SK-N-SH (cell line): ENCODE results near the gene GSTO2. TPM values are rescaled to one million over a fixed set of nuclear protein-coding genes. Genes with fewer than 3 reads are reported as not detected.

Experiments used
- CTCF ChIA-PET: fragments of 300-600, 350-600 bp; formaldehyde crosslinking; extraction: SDS; loops from one replicate; lab custom pipeline; 2021; lab: Yijun Ruan, JAX
- POLR2A ChIA-PET: fragments of 350-600 bp; sonication (Branson Sonifier 250); formaldehyde crosslinking; extraction: SDS; loops from one replicate; lab custom pipeline; 2020; ENCODE audit warnings: antibody characterized with exemption, inconsistent platforms; lab: Yijun Ruan, JAX
- DNase-seq: peaks from one replicate; pipeline ENCODE4 v3.0.0; 2012
- H2AFZ ChIP-seq: fragments of 200-600 bp; sonication (generic); 2 replicates; pipeline ENCODE4 v1.8.1; 2016; ENCODE audit warnings: antibody characterized with exemption, mild to moderate bottlenecking, low read depth
- H3F3A ChIP-seq: fragments of 200-600 bp; sonication (generic); replicated peaks from 2 replicates; pipeline ENCODE3; 2016; ENCODE audit warnings: antibody characterized with exemption, mild to moderate bottlenecking; ENCODE audit not compliant: insufficient read depth
- H3K27ac ChIP-seq, 2 experiments: fragments of 200-500 bp in 1 of 2; fragments of 200-600 bp in 1 of 2; sonication (Bioruptor generic) in 1 of 2; sonication (generic), shearing (Covaris generic) in 1 of 2; 2 replicates each; pipeline versions ENCODE4 v1.5.1 to v1.6.1; 2014 to 2016; ENCODE audit warnings: low read depth in 2 of 2, inconsistent platforms in 1 of 2, low read length in 1 of 2, mild to moderate bottlenecking in 1 of 2, mixed read lengths in 1 of 2
- H3K27me3 ChIP-seq: fragments of 200-600 bp; sonication (generic), shearing (Covaris generic); 2 replicates; pipeline ENCODE4 v1.6.1; 2016; ENCODE audit warnings: mixed run types; ENCODE audit not compliant: insufficient read depth
- H3K36me3 ChIP-seq, 2 experiments: fragments of 200-500 bp in 1 of 2; fragments of 200-600 bp in 1 of 2; sonication (Bioruptor generic) in 1 of 2; sonication (generic) in 1 of 2; replicated peaks in 1 of 2; 2 replicates each; pipeline versions ENCODE3 to v1.5.1; 2014 to 2016; ENCODE audit warnings: low read length in 1 of 2, mild to moderate bottlenecking in 1 of 2; ENCODE audit not compliant: insufficient read depth in 2 of 2, control insufficient read depth in 1 of 2
- H3K4me1 ChIP-seq, 2 experiments: fragments of 200-500 bp in 1 of 2; fragments of 200-600 bp in 1 of 2; sonication (Bioruptor generic) in 1 of 2; sonication (generic), shearing (Covaris generic) in 1 of 2; 2 replicates each; pipeline versions ENCODE4 v1.5.1 to v1.6.1; 2014 to 2016; ENCODE audit warnings: low read depth in 1 of 2, low read length in 1 of 2, mixed run types in 1 of 2; ENCODE audit not compliant: insufficient read depth in 2 of 2, control insufficient read depth in 1 of 2
- H3K4me2 ChIP-seq: fragments of 200-600 bp; sonication (generic), shearing (Covaris generic); 2 replicates; pipeline ENCODE4 v1.6.1; 2017; ENCODE audit warnings: mixed run types
- H3K4me3 ChIP-seq, 2 experiments: fragments of 200-500 bp in 1 of 2; fragments of 200-600 bp in 1 of 2; sonication (Bioruptor generic) in 1 of 2; sonication (generic), shearing (Covaris generic) in 1 of 2; 2 replicates each; pipeline versions ENCODE4 v1.5.1 to v1.8.1; 2014 to 2016; ENCODE audit warnings: low read depth in 2 of 2, inconsistent platforms in 1 of 2, low read length in 1 of 2, mild to moderate bottlenecking in 1 of 2, mixed read lengths in 1 of 2, moderate library complexity in 1 of 2
- H3K79me2 ChIP-seq: fragments of 200-600 bp; sonication (generic); 2 replicates; pipeline ENCODE4 v1.8.1; 2017; ENCODE audit warnings: mild to moderate bottlenecking; ENCODE audit not compliant: insufficient read depth
- H3K9ac ChIP-seq: fragments of 200-600 bp; sonication (generic); 2 replicates; pipeline ENCODE4 v1.6.1; 2017; ENCODE audit warnings: mixed run types
- H3K9me2 ChIP-seq: fragments of 200-600 bp; sonication (generic); 2 replicates; pipeline ENCODE4 v1.6.1; 2017; ENCODE audit warnings: mixed run types
- H3K9me3 ChIP-seq: fragments of 200-600 bp; sonication (generic); 2 replicates; pipeline ENCODE4 v1.6.1; 2017; ENCODE audit warnings: mixed run types, mild to moderate bottlenecking, moderate library complexity
- H4K20me1 ChIP-seq: fragments of 200-600 bp; sonication (generic); 2 replicates; pipeline ENCODE4 v1.6.1; 2017; ENCODE audit warnings: mild to moderate bottlenecking, mixed run types; ENCODE audit not compliant: insufficient read depth
- CTCF ChIP-seq: fragments of 200-600 bp; sonication (generic); IDR thresholded peaks from 2 replicates; pipeline ENCODE4 v1.6.1; 2017; ENCODE audit warnings: antibody characterized with exemption, mild to moderate bottlenecking, moderate library complexity
- ELF1 ChIP-seq: IDR thresholded peaks from 2 replicates; pipeline ENCODE4 v1.4.0; 2012
- EP300 ChIP-seq, 2 experiments: IDR thresholded peaks; 2 replicates each; pipeline versions ENCODE4 v1.4.0 to v1.6.1; 2012; ENCODE audit warnings: borderline replicate concordance in 1 of 2, low read depth in 1 of 2, low read length in 1 of 2
- FOSL2 ChIP-seq: IDR thresholded peaks from 2 replicates; pipeline ENCODE4 v1.4.0; 2012; ENCODE audit warnings: low read depth, mild to moderate bottlenecking, moderate library complexity, borderline replicate concordance
- IRF3 ChIP-seq: fragments of 150-350 bp; IDR thresholded peaks from 2 replicates; pipeline ENCODE4 v1.6.1; 2016; ENCODE audit warnings: mild to moderate bottlenecking, low read depth, low read length
- MEF2A ChIP-seq: IDR thresholded peaks from 2 replicates; pipeline ENCODE4 v1.4.0; 2012; ENCODE audit warnings: low read depth, borderline replicate concordance
- MXI1 ChIP-seq: IDR thresholded peaks from 2 replicates; pipeline ENCODE4 v1.6.1; 2012; ENCODE audit warnings: mild to moderate bottlenecking, low read depth, low read length, improper control_type of control experiment
- NRF1 ChIP-seq: IDR thresholded peaks from 2 replicates; pipeline ENCODE4 v1.6.1; 2012; ENCODE audit warnings: low read depth, mild to moderate bottlenecking, low read length
- POLR2AphosphoS5 ChIP-seq: IDR thresholded peaks from 2 replicates; pipeline ENCODE4 v1.6.1; 2012; ENCODE audit warnings: low read depth, low read length
- RAD21 ChIP-seq: IDR thresholded peaks from 2 replicates; pipeline ENCODE4 v1.6.1; 2012; ENCODE audit warnings: mild to moderate bottlenecking, low read length
- REST ChIP-seq: IDR thresholded peaks from 2 replicates; pipeline ENCODE4 v1.6.1; 2012; ENCODE audit warnings: mild to moderate bottlenecking, low read depth, low read length, moderate library complexity
- RXRA ChIP-seq: IDR thresholded peaks from 2 replicates; pipeline ENCODE4 v1.4.0; 2012; ENCODE audit warnings: low read depth, mild to moderate bottlenecking, borderline replicate concordance
- SIN3A ChIP-seq: IDR thresholded peaks from 2 replicates; pipeline ENCODE4 v1.6.1; 2012; ENCODE audit warnings: low read depth, mild to moderate bottlenecking, low read length, moderate library complexity, borderline replicate concordance
- SMC3 ChIP-seq: IDR thresholded peaks from 2 replicates; pipeline ENCODE4 v1.6.1; 2012; ENCODE audit warnings: low read depth, low read length, improper control_type of control experiment
- TAF1 ChIP-seq: IDR thresholded peaks from 2 replicates; pipeline ENCODE4 v1.6.1; 2012; ENCODE audit warnings: low read depth, mild to moderate bottlenecking, low read length, moderate library complexity, borderline replicate concordance
- YY1 ChIP-seq: IDR thresholded peaks from 2 replicates; pipeline ENCODE4 v1.4.0; 2012; ENCODE audit warnings: low read depth, mild to moderate bottlenecking
- WGBS: methylation state at CpG from one replicate; pipeline ENCODE4 v1.1.6; 2017; ENCODE audit warnings: low lambda C conversion rate; 5-methylcytosine and 5-hydroxymethylcytosine counted together
- polyA plus RNA-seq, 3 experiments: library from polyadenylated mRNA; depleted of rRNA; stranded (reverse); fragments of >200 nt; gene quantifications; 2 replicates each; pipeline ENCODE4 v1.2.3, GENCODE V29; 2012

GSTO2 gene
- polyA plus RNA-seq, 1 of the 3 experiments (the other 2 are of a cell fraction), result 0.49 TPM

- POLR2A ChIA-PET, result no interaction called here
- Histone ChIP-seq H4K20me1 (peaks cover 27% of the 10 kb centered on the region; the same call in 1 of the 2 replicates), H3K27me3 (no peaks in the 10 kb centered on the region), H3K9ac (no peak overlapping the region), H3K9me3 (no peaks in the 10 kb centered on the region), H3K27ac (no peak overlapping the region), H3K36me3 (peaks cover 0 to 6% of the 10 kb centered on the region in 2 experiments), H3K4me1 (peaks cover 50 to 57% of the 10 kb centered on the region in 2 experiments; a peak in 3 of 4 replicates), H3K4me3 (no peak overlapping the region), H3K9me2 (no peaks in the 10 kb centered on the region), H3K4me2 (no peak overlapping the region), H3K79me2 (peaks cover 91% of the 10 kb centered on the region), H2AFZ (no peak overlapping the region), H3F3A (peaks cover 22% of the 10 kb centered on the region)
- CTCF ChIA-PET, result interaction anchor here (0.7 to 1.5 kb wide), 4 partner anchors 10 to 255 kb away, joined by 3 to 4 read pairs (median 3); partner anchors contain the start of gene CFAP58
- TF ChIP-seq YY1 (no peak), EP300 (IDR thresholded peaks at IDR 0.05; ENCODE audit: borderline replicate concordance in 1 of 2, low read depth in 1 of 2, low read length in 1 of 2) (no peak), SMC3 (no peak), RAD21 (no peak), ELF1 (no peak), SIN3A (no peak), IRF3 (no peak), NRF1 (no peak), FOSL2 (no peak), MEF2A (no peak), TAF1 (no peak), CTCF (no peak)
- 95% methylated on average over 10 of the region's 10 CpGs for WGBS
- no peak for DNase-seq
Measured at GRCh38 chr10:104324931-104325330, 55.9 kb downstream of the GSTO2 start.

GRCh38 chr10:104325436-104326435, 56.8 kb downstream of the GSTO2 start:
- WGBS, result 91% methylated on average over 16 of the region's 28 CpGs
- Histone ChIP-seq H3K9ac (no peak overlapping the region), H3K36me3 (peaks cover 0 to 6% of the 10 kb centered on the region in 2 experiments), H3K9me3 (no peaks in the 10 kb centered on the region), H3K27me3 (no peaks in the 10 kb centered on the region), H3K4me3 (no peak overlapping the region), H2AFZ (no peak overlapping the region), H3K9me2 (no peaks in the 10 kb centered on the region), H4K20me1 (peaks cover 19% of the 10 kb centered on the region; the same call in 1 of the 2 replicates), H3F3A (peaks cover 30% of the 10 kb centered on the region), H3K79me2 (peaks cover 87% of the 10 kb centered on the region), H3K4me1 (peaks cover 57 to 61% of the 10 kb centered on the region in 2 experiments; a peak in 3 of 4 replicates), H3K4me2 (0 out of 2 replicates have a peak overlapping the region, but pooled peaks have one; percentile 0), H3K27ac (peak overlapping the region in 1 of 2 experiments; percentile 96; a peak in 1 of 4 replicates)
- TF ChIP-seq POLR2AphosphoS5 (no peak), RXRA (no peak), MXI1 (no peak), REST (no peak), RAD21 (no peak), TAF1 (no peak), SMC3 (no peak)
- ChIA-PET POLR2A (no interaction called here), CTCF (interaction anchor here (0.7 to 4.3 kb wide), 3 partner anchors 9 to 28 kb away, joined by 3 to 21 read pairs (median 3); partner anchors contain the start of gene CFAP58)
- DNase-seq, result no peak
